SK-N-SH treated with all-trans-retinoic acid at 6 μM for 48 hours (cell line): ENCODE measurements around the gene F7.

Source experiments
- ATAC-seq: fragments of 200-7000 bp; cut with Tn5 transposase; 3 replicates; pipeline ENCODE4 v1.9.1; 2020; ENCODE audit warnings: mild to moderate bottlenecking, moderate library complexity
- BACH2 ChIP-seq: fragments of 250-450 bp; sonication (Bioruptor Pico); IDR thresholded peaks from 2 replicates; pipeline ENCODE4 v1.9.0; 2021; ENCODE audit warnings: mild to moderate bottlenecking, borderline replicate concordance
- ESRRG ChIP-seq: fragments of 250-450 bp; sonication (Bioruptor Pico); IDR thresholded peaks from 2 replicates; pipeline ENCODE4 v1.6.1; 2021; ENCODE audit warnings: mild to moderate bottlenecking
- ISL1 ChIP-seq: fragments of 250-450 bp; sonication (Bioruptor Pico); IDR thresholded peaks from 2 replicates; pipeline ENCODE4 v2.1.2; 2022; ENCODE audit warnings: mild to moderate bottlenecking, moderate library complexity
- OSR1 ChIP-seq: fragments of 250-450 bp; sonication (Bioruptor Pico); IDR thresholded peaks from 2 replicates; pipeline ENCODE4 v1.8.0; 2022; ENCODE audit warnings: moderate library complexity, mild to moderate bottlenecking, inconsistent platforms
- PPARA ChIP-seq: fragments of 250-450 bp; sonication (Bioruptor Pico); IDR thresholded peaks from 2 replicates; pipeline ENCODE4 v1.5.0; 2020; ENCODE audit warnings: mild to moderate bottlenecking, borderline replicate concordance
- TCF4 ChIP-seq: fragments of 250-450 bp; sonication (Bioruptor Pico); IDR thresholded peaks from 2 replicates; pipeline ENCODE4 v1.8.0; 2021; ENCODE audit warnings: mild to moderate bottlenecking, moderate library complexity, borderline replicate concordance
- ZC3H10 ChIP-seq: fragments of 250-450 bp; sonication (Bioruptor Pico); IDR thresholded peaks from 2 replicates; pipeline ENCODE4 v1.5.1; 2021; ENCODE audit warnings: mild to moderate bottlenecking, moderate library complexity
- ZFP3 ChIP-seq: fragments of 250-450 bp; sonication (Bioruptor Pico); IDR thresholded peaks from 2 replicates; pipeline ENCODE4 v1.5.0; 2020; ENCODE audit warnings: mild to moderate bottlenecking, moderate library complexity
- ZFP30 ChIP-seq: fragments of 450-650 bp; formaldehyde crosslinking; IDR thresholded peaks from 2 replicates; pipeline ENCODE4 v1.5.0; 2022; ENCODE audit warnings: mild to moderate bottlenecking, moderate library complexity
- ZNF565 ChIP-seq: fragments of 450-650 bp; formaldehyde crosslinking; conservative IDR thresholded peaks from 2 replicates; pipeline ENCODE4 v1.5.0; 2020; ENCODE audit warnings: low read depth, mild to moderate bottlenecking, moderate library complexity
- TF ChIP-seq, protein P1 (sequence below): fragments of 250-450 bp; sonication (Bioruptor Pico); IDR thresholded peaks from 2 replicates; pipeline ENCODE4 v1.5.0; 2020; ENCODE audit warnings: mild to moderate bottlenecking, moderate library complexity
- TF ChIP-seq, protein P2 (sequence below): fragments of 250-450 bp; sonication (Bioruptor Pico); IDR thresholded peaks from 2 replicates; pipeline ENCODE4 v1.5.1; 2021; ENCODE audit warnings: mild to moderate bottlenecking, moderate library complexity
- TF ChIP-seq, protein P3 (sequence below): fragments of 250-450 bp; sonication (Bioruptor Pico); IDR thresholded peaks from 2 replicates; pipeline ENCODE4 v1.5.1; 2020; ENCODE audit warnings: low read depth, mild to moderate bottlenecking, moderate library complexity
- TF ChIP-seq, protein P4 (sequence below): fragments of 250-450 bp; sonication (Bioruptor Pico); IDR thresholded peaks from 2 replicates; pipeline ENCODE4 v1.8.0; 2021; ENCODE audit warnings: low read depth, mild to moderate bottlenecking, moderate library complexity, borderline replicate concordance
- TF ChIP-seq, protein P5 (sequence below): fragments of 250-450 bp; sonication (Bioruptor Pico); IDR thresholded peaks from 2 replicates; pipeline ENCODE4 v1.8.0; 2020; ENCODE audit warnings: mild to moderate bottlenecking, moderate library complexity, borderline replicate concordance

Gene F7

DNA sequence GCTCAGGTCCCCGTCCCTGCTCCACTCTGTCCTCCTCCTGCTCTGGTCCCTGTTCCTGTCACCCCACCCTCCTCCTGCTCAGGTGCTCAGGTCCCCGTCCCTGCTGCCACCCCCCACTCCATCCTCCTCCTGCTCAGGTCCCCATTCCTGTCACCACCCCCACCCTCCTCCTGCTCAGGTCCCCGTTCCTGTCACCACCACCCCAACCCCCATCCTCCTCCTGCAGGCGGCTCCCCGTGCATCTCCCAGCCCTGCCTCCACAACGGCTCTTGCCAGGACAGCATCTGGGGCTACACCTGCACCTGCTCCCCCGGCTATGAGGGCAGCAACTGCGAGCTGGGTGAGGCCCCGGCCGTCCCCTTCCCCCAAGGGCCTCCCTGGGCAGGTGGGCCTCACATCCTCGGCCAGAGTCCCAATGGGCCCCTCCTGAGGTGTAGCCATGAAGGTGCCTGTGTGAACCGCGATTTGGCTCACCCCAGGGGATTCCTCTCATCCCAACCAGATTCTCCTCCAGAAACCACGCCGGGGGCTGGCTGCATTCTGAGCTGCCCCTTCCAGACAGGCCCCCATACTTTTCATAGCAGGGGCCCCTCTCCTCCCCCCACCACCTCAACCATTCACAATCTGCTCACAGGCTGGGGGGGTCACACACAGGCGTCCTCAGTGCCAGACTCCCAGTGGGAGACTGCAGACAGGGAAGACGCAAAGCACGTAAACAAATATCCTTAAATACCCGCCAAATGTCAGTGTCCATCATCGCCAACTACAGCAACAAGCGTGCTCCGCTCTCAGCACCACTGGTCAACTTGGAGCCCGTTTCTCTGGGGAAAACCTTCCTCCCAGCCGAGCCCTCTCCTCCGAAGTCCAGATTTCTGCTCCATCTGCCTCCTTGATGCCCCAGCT lies 57.4 kb downstream of the F7 start:
- TF ChIP-seq, protein P1, sequence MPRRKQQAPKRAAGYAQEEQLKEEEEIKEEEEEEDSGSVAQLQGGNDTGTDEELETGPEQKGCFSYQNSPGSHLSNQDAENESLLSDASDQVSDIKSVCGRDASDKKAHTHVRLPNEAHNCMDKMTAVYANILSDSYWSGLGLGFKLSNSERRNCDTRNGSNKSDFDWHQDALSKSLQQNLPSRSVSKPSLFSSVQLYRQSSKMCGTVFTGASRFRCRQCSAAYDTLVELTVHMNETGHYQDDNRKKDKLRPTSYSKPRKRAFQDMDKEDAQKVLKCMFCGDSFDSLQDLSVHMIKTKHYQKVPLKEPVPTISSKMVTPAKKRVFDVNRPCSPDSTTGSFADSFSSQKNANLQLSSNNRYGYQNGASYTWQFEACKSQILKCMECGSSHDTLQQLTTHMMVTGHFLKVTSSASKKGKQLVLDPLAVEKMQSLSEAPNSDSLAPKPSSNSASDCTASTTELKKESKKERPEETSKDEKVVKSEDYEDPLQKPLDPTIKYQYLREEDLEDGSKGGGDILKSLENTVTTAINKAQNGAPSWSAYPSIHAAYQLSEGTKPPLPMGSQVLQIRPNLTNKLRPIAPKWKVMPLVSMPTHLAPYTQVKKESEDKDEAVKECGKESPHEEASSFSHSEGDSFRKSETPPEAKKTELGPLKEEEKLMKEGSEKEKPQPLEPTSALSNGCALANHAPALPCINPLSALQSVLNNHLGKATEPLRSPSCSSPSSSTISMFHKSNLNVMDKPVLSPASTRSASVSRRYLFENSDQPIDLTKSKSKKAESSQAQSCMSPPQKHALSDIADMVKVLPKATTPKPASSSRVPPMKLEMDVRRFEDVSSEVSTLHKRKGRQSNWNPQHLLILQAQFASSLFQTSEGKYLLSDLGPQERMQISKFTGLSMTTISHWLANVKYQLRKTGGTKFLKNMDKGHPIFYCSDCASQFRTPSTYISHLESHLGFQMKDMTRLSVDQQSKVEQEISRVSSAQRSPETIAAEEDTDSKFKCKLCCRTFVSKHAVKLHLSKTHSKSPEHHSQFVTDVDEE (CRISPR knock-in tag) = no peak
- TF ChIP-seq ZC3H10 (CRISPR knock-in tag) (no peak), OSR1 (CRISPR knock-in tag) (no peak), ISL1 (CRISPR knock-in tag) (no peak), ZNF565 (no peak), PPARA (CRISPR knock-in tag) (no peak), ESRRG (no peak), ZFP30 (no peak), BACH2 (CRISPR knock-in tag) (no peak)
- TF ChIP-seq, protein P2, sequence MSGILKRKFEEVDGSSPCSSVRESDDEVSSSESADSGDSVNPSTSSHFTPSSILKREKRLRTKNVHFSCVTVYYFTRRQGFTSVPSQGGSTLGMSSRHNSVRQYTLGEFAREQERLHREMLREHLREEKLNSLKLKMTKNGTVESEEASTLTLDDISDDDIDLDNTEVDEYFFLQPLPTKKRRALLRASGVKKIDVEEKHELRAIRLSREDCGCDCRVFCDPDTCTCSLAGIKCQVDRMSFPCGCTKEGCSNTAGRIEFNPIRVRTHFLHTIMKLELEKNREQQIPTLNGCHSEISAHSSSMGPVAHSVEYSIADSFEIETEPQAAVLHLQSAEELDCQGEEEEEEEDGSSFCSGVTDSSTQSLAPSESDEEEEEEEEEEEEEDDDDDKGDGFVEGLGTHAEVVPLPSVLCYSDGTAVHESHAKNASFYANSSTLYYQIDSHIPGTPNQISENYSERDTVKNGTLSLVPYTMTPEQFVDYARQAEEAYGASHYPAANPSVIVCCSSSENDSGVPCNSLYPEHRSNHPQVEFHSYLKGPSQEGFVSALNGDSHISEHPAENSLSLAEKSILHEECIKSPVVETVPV (CRISPR knock-in tag) = no peak
- TF ChIP-seq, protein P3, sequence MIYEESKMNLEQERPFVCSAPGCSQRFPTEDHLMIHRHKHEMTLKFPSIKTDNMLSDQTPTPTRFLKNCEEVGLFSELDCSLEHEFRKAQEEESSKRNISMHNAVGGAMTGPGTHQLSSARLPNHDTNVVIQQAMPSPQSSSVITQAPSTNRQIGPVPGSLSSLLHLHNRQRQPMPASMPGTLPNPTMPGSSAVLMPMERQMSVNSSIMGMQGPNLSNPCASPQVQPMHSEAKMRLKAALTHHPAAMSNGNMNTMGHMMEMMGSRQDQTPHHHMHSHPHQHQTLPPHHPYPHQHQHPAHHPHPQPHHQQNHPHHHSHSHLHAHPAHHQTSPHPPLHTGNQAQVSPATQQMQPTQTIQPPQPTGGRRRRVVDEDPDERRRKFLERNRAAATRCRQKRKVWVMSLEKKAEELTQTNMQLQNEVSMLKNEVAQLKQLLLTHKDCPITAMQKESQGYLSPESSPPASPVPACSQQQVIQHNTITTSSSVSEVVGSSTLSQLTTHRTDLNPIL (CRISPR knock-in tag) = no peak
- TF ChIP-seq, protein P4, sequence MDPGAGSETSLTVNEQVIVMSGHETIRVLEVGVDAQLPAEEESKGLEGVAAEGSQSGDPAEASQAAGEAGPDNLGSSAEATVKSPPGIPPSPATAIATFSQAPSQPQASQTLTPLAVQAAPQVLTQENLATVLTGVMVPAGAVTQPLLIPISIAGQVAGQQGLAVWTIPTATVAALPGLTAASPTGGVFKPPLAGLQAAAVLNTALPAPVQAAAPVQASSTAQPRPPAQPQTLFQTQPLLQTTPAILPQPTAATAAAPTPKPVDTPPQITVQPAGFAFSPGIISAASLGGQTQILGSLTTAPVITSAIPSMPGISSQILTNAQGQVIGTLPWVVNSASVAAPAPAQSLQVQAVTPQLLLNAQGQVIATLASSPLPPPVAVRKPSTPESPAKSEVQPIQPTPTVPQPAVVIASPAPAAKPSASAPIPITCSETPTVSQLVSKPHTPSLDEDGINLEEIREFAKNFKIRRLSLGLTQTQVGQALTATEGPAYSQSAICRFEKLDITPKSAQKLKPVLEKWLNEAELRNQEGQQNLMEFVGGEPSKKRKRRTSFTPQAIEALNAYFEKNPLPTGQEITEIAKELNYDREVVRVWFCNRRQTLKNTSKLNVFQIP = no peak
- ATAC-seq = no peak

DNA sequence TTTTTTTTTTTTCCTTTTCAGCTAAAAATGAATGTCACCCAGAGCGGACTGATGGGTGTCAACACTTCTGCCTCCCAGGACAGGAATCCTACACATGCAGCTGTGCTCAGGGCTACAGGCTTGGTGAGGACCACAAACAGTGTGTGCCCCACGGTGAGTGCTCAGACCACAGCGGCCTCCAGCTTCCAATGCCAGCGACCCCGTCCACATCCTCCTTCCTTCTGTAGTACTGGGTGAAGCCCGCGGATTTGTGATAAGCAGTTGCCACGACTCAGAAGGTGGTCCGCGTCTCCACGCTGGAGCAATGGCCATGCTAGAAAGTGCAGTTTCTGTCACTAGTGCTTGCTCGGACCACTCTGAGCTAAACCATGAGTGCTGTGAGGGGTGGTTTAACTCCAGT lies 58.9 kb downstream of the F7 start:
- ATAC-seq = no peak
- no peak for TF ChIP-seq PPARA (CRISPR knock-in tag)
- TF ChIP-seq, protein P5, sequence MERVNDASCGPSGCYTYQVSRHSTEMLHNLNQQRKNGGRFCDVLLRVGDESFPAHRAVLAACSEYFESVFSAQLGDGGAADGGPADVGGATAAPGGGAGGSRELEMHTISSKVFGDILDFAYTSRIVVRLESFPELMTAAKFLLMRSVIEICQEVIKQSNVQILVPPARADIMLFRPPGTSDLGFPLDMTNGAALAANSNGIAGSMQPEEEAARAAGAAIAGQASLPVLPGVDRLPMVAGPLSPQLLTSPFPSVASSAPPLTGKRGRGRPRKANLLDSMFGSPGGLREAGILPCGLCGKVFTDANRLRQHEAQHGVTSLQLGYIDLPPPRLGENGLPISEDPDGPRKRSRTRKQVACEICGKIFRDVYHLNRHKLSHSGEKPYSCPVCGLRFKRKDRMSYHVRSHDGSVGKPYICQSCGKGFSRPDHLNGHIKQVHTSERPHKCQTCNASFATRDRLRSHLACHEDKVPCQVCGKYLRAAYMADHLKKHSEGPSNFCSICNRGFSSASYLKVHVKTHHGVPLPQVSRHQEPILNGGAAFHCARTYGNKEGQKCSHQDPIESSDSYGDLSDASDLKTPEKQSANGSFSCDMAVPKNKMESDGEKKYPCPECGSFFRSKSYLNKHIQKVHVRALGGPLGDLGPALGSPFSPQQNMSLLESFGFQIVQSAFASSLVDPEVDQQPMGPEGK = no peak
- no peak for TF ChIP-seq ISL1 (CRISPR knock-in tag)
- no peak for TF ChIP-seq TCF4 (CRISPR knock-in tag)
- TF ChIP-seq BACH2 (CRISPR knock-in tag) = no peak

DNA sequence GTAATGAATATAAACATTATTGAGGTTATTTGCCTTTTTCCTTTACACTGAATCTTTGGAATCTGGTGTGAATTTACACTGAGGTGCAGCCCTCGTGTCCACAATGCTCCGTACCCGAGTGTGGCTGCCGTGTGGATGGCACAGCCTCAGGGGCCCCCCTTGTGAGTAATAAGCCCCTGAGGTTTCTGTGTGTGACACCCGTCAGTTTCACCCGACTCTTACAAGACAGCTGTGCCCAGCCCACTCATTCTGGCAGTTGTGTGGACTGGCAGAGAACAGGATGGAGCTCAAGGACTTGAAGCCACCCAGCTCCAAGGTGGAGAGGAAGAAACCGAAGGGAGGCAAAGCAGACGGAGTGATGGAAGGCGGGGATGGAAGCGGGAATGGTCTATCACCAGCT lies 60.7 kb downstream of the F7 start:
- TF ChIP-seq BACH2 (CRISPR knock-in tag) (no peak), ZFP3 (no peak), TCF4 (CRISPR knock-in tag) (no peak), ZNF565 (no peak), ESRRG (no peak), OSR1 (CRISPR knock-in tag) (no peak)
- TF ChIP-seq, protein P3 (CRISPR knock-in tag) = no peak
- TF ChIP-seq, protein P4 = no peak
- no peak for ATAC-seq
